OCI-LY1 (cell line): ENCODE data around the gene CCL8.

Experiments
- H2AFZ ChIP-seq: fragments of 200-600 bp; sonication (generic), shearing (Covaris generic); 2 replicates; pipeline ENCODE4 v1.6.0; 2014; ENCODE audit warnings: antibody characterized with exemption, mild to moderate bottlenecking, low read length
- H3F3A ChIP-seq: fragments of 200-600 bp; sonication (generic), shearing (Covaris generic); 2 replicates; pipeline ENCODE4 v1.6.0; 2014; ENCODE audit warnings: mild to moderate bottlenecking, antibody characterized with exemption, low read length, moderate library complexity; ENCODE audit not compliant: insufficient read depth
- H3K27ac ChIP-seq: fragments of 200-600 bp; sonication (generic); 2 replicates; pipeline ENCODE4 v1.5.1; 2014; ENCODE audit warnings: low read length, mixed run types, mild to moderate bottlenecking, low read depth; ENCODE audit not compliant: poor library complexity, severe bottlenecking
- H3K27me3 ChIP-seq: fragments of 200-600 bp; sonication (generic); 2 replicates; pipeline ENCODE4 v1.6.0; 2014; ENCODE audit warnings: antibody characterized with exemption, mild to moderate bottlenecking, low read length, moderate library complexity; ENCODE audit not compliant: insufficient read depth
- H3K36me3 ChIP-seq: fragments of 200-600 bp; sonication (generic); 2 replicates; pipeline ENCODE4 v1.6.1; 2014; ENCODE audit warnings: mild to moderate bottlenecking, antibody characterized with exemption, low read length, moderate library complexity, mixed read lengths; ENCODE audit not compliant: insufficient read depth
- H3K4me1 ChIP-seq: fragments of 200-600 bp; sonication (generic); 2 replicates; pipeline ENCODE4 v1.5.1; 2014; ENCODE audit warnings: mild to moderate bottlenecking, low read length, moderate library complexity; ENCODE audit not compliant: insufficient read depth, severe bottlenecking
- H3K4me2 ChIP-seq: fragments of 200-600 bp; sonication (generic), shearing (Covaris generic); 2 replicates; pipeline ENCODE4 v1.6.1; 2014; ENCODE audit warnings: low read length
- H3K4me3 ChIP-seq: fragments of 200-600 bp; sonication (generic); 2 replicates; pipeline ENCODE4 v1.5.1; 2014; ENCODE audit warnings: low read length, low read depth, mild to moderate bottlenecking, mixed read lengths; ENCODE audit not compliant: poor library complexity, severe bottlenecking
- H3K79me2 ChIP-seq: fragments of 200-600 bp; shearing (Covaris generic); 2 replicates; pipeline ENCODE4 v1.6.1; 2016; ENCODE audit warnings: mixed run types, low read length, mixed read lengths; ENCODE audit not compliant: insufficient read depth
- H3K9ac ChIP-seq: fragments of 200-600 bp; sonication (generic), shearing (Covaris generic); 2 replicates; pipeline ENCODE4 v1.6.1; 2014; ENCODE audit warnings: mild to moderate bottlenecking, low read length, mixed read lengths
- H3K9me2 ChIP-seq: fragments of 200-600 bp; sonication (generic), shearing (Covaris generic); 2 replicates; pipeline ENCODE4 v1.6.1; 2014; ENCODE audit warnings: low read depth, mild to moderate bottlenecking, low read length, mixed read lengths
- H3K9me3 ChIP-seq: fragments of 200-600 bp; shearing (Covaris generic); 2 replicates; pipeline ENCODE4 v1.6.1; 2014; ENCODE audit warnings: low read length, mixed read lengths
- H4K20me1 ChIP-seq: fragments of 200-600 bp; sonication (generic), shearing (Covaris generic); 2 replicates; pipeline ENCODE4 v1.6.0; 2016; ENCODE audit warnings: mild to moderate bottlenecking, low read length; ENCODE audit not compliant: insufficient read depth
- CTCF ChIP-seq: fragments of 200-600 bp; sonication (generic), shearing (Covaris generic); IDR thresholded peaks from 2 replicates; pipeline ENCODE4 v1.5.1; 2017; ENCODE audit warnings: mild to moderate bottlenecking, antibody characterized with exemption, low read length, moderate library complexity, mixed read lengths
- EZH2 ChIP-seq: fragments of 200-600 bp; sonication (generic), shearing (Covaris generic); IDR thresholded peaks from 2 replicates; pipeline ENCODE4 v1.8.0; 2017; ENCODE audit warnings: borderline replicate concordance, mixed run types, mild to moderate bottlenecking, antibody characterized with exemption, low read length, moderate library complexity, mixed read lengths

CCL8 gene

GRCh38 chr17:34368946-34369500 lies 49.8 kb downstream of the CCL8 start:
- H3K4me3 ChIP-seq, result no peak overlapping the region
- no peak for TF ChIP-seq EZH2
- TF ChIP-seq CTCF, result no peak
- H3K9me3 ChIP-seq, result no peaks in the 10 kb centered on the region
- no peak overlapping the region for H3K9ac ChIP-seq
- H2AFZ ChIP-seq, result no peak overlapping the region
- no peaks in the 10 kb centered on the region for H3K9me2 ChIP-seq
- H3K79me2 ChIP-seq, result no peaks in the 10 kb centered on the region
- H4K20me1 ChIP-seq, result no peaks in the 10 kb centered on the region
- H3K4me2 ChIP-seq, result no peak overlapping the region
- H3F3A ChIP-seq, result no peaks in the 10 kb centered on the region
- no peaks in the 10 kb centered on the region for H3K36me3 ChIP-seq
- no peaks in the 10 kb centered on the region for H3K27me3 ChIP-seq
- no peak overlapping the region for H3K27ac ChIP-seq
- no peaks in the 10 kb centered on the region for H3K4me1 ChIP-seq

GRCh38 chr17:34369571-34369970 lies 50.3 kb downstream of the CCL8 start:
- TF ChIP-seq EZH2 (no peak), CTCF (no peak)
- no peaks in the 10 kb centered on the region for H3F3A ChIP-seq
- no peaks in the 10 kb centered on the region for H3K36me3 ChIP-seq
- H3K9ac ChIP-seq, result no peak overlapping the region
- no peak overlapping the region for H3K27ac ChIP-seq
- H2AFZ ChIP-seq, result no peak overlapping the region
- no peaks in the 10 kb centered on the region for H3K79me2 ChIP-seq
- no peaks in the 10 kb centered on the region for H3K4me1 ChIP-seq
- H3K4me2 ChIP-seq, result no peak overlapping the region
- no peaks in the 10 kb centered on the region for H3K9me3 ChIP-seq
- no peaks in the 10 kb centered on the region for H4K20me1 ChIP-seq
- H3K4me3 ChIP-seq, result no peak overlapping the region
- no peaks in the 10 kb centered on the region for H3K27me3 ChIP-seq
- H3K9me2 ChIP-seq, result no peaks in the 10 kb centered on the region

- no peaks in the 10 kb centered on the region for H3K79me2 ChIP-seq
- H3F3A ChIP-seq, result no peaks in the 10 kb centered on the region
- TF ChIP-seq CTCF (no peak), EZH2 (no peak)
- no peaks in the 10 kb centered on the region for H3K27me3 ChIP-seq
- no peaks in the 10 kb centered on the region for H3K4me1 ChIP-seq
- no peak overlapping the region for H3K9ac ChIP-seq
- H3K27ac ChIP-seq, result no peak overlapping the region
- no peak overlapping the region for H2AFZ ChIP-seq
- H3K36me3 ChIP-seq, result no peaks in the 10 kb centered on the region
- no peaks in the 10 kb centered on the region for H4K20me1 ChIP-seq
- H3K4me2 ChIP-seq, result no peak overlapping the region
- H3K9me2 ChIP-seq, result no peaks in the 10 kb centered on the region
- H3K4me3 ChIP-seq, result no peak overlapping the region
- H3K9me3 ChIP-seq, result no peaks in the 10 kb centered on the region
These were observed 51.3 kb downstream of the CCL8 start for GRCh38 chr17:34370376-34370996.
